Neural crest cell (in vitro differentiated cells): ENCODE data around the gene EPHA4. TPM values are rescaled to one million over a fixed set of nuclear protein-coding genes. Genes with fewer than 3 reads are reported as not detected.

Experiments
- DNase-seq: peaks from one replicate; pipeline ENCODE4 v3.0.0; 2021; ENCODE audit warnings: low read depth, mixed read lengths, low spot score
- H3K27ac Mint-ChIP-seq: one replicate; pipeline ENCODE4 v1.8.0; 2021; ENCODE audit warnings: mild to moderate bottlenecking, mixed read lengths; ENCODE audit not compliant: unreplicated experiment
- H3K27me3 Mint-ChIP-seq: 2 replicates; pipeline ENCODE4 v1.8.0; 2021; ENCODE audit warnings: low read depth, mild to moderate bottlenecking, mixed read lengths
- H3K36me3 Mint-ChIP-seq: 2 replicates; pipeline ENCODE4 v1.8.0; 2021; ENCODE audit warnings: low read depth, mild to moderate bottlenecking, mixed read lengths
- H3K4me1 Mint-ChIP-seq: 2 replicates; pipeline ENCODE4 v1.8.0; 2021; ENCODE audit warnings: mixed read lengths
- H3K4me3 Mint-ChIP-seq: one replicate; pipeline ENCODE4 v1.8.0; 2021; ENCODE audit warnings: mild to moderate bottlenecking, mixed read lengths
- H3K9me3 Mint-ChIP-seq: 2 replicates; pipeline ENCODE4 v1.8.0; 2021; ENCODE audit warnings: mixed read lengths
- total RNA-seq: library from RNA; stranded (reverse); gene quantifications from 2 replicates; pipeline ENCODE4 v1.2.1, GENCODE V29; 2021
- TF ChIP-seq, protein P1 (sequence below): fragments of 200-600 bp; sonication (generic); conservative IDR thresholded peaks from 2 replicates; pipeline ENCODE4 v1.5.0; 2021; ENCODE audit warnings: antibody characterized with exemption, mild to moderate bottlenecking

Gene EPHA4
- total RNA-seq, 1 donor from 2014 or later = 108 TPM

- TF ChIP-seq, protein P1, sequence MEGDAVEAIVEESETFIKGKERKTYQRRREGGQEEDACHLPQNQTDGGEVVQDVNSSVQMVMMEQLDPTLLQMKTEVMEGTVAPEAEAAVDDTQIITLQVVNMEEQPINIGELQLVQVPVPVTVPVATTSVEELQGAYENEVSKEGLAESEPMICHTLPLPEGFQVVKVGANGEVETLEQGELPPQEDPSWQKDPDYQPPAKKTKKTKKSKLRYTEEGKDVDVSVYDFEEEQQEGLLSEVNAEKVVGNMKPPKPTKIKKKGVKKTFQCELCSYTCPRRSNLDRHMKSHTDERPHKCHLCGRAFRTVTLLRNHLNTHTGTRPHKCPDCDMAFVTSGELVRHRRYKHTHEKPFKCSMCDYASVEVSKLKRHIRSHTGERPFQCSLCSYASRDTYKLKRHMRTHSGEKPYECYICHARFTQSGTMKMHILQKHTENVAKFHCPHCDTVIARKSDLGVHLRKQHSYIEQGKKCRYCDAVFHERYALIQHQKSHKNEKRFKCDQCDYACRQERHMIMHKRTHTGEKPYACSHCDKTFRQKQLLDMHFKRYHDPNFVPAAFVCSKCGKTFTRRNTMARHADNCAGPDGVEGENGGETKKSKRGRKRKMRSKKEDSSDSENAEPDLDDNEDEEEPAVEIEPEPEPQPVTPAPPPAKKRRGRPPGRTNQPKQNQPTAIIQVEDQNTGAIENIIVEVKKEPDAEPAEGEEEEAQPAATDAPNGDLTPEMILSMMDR = no peak
- Mint-ChIP-seq H3K36me3 (no peaks in the 10 kb centered on the region), H3K4me1 (peaks cover 69% of the 10 kb centered on the region), H3K4me3 (no peak overlapping the region), H3K27me3 (no peaks in the 10 kb centered on the region), H3K27ac (peak overlapping the region; percentile 16), H3K9me3 (no peaks in the 10 kb centered on the region)
- no peak for DNase-seq
Observed at GRCh38 chr2:221605751-221606240, 33.7 kb upstream of the EPHA4 start.

DNA sequence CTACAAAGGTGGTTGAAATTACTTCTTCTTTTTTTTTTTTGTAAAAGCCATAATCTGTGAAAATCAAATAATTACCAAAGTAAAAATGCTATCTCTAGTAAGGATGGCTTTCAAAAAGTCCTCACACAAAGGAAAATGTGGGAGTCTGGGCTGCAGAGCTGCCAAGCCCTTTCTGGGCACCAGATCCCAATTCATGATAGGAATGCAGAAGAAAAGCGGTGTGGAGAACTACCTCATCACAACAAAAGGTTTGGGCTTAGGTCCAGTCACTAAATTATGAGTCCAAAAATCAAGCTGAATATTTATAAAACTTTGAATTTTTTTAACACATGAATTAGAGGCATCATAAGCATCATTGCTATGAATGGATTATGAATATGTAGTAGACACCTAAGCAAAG, 30.8 kb upstream of the EPHA4 start:
- Mint-ChIP-seq H3K4me1 (peaks cover 70% of the 10 kb centered on the region), H3K4me3 (no peak overlapping the region), H3K9me3 (no peaks in the 10 kb centered on the region), H3K27me3 (no peaks in the 10 kb centered on the region), H3K27ac (no peak overlapping the region), H3K36me3 (no peaks in the 10 kb centered on the region)
- TF ChIP-seq, protein P1 = no peak
- no peak for DNase-seq

DNA sequence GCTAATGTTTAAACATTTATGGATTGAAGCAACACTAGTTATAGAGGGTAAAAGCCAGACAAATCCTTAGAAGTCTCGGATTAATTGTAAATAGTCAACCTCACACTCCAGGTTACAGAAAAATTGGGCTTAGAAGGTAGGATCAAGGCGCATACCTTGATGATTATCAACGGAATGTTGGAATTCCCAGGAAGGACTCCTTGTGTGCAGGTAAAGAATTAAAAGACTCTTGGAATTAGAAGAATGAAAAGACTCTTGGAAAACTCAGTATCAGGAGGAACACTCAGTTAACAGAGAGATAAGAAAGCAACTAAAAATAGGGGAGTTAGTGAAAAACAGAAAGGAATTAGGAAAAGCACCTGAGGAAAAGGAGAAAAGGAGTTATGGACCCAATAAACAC, 29.3 kb upstream of the EPHA4 start:
- Mint-ChIP-seq H3K27ac (no peak overlapping the region), H3K9me3 (no peaks in the 10 kb centered on the region), H3K4me3 (no peak overlapping the region), H3K36me3 (no peaks in the 10 kb centered on the region), H3K27me3 (no peaks in the 10 kb centered on the region), H3K4me1 (peaks cover 58% of the 10 kb centered on the region)
- DNase-seq = no peak
- TF ChIP-seq, protein P1 = no peak

- H3K4me1 Mint-ChIP-seq = peaks cover 48% of the 10 kb centered on the region
- TF ChIP-seq, protein P1 = no peak
- H3K27me3 Mint-ChIP-seq = no peaks in the 10 kb centered on the region
- peak overlapping the region; percentile 67 for H3K4me3 Mint-ChIP-seq
- H3K36me3 Mint-ChIP-seq = no peaks in the 10 kb centered on the region
- H3K27ac Mint-ChIP-seq = peak overlapping the region; percentile 73
- DNase-seq = no peak
- H3K9me3 Mint-ChIP-seq = no peaks in the 10 kb centered on the region
Observed at GRCh38 chr2:221600388-221600787, 28.3 kb upstream of the EPHA4 start.

DNA sequence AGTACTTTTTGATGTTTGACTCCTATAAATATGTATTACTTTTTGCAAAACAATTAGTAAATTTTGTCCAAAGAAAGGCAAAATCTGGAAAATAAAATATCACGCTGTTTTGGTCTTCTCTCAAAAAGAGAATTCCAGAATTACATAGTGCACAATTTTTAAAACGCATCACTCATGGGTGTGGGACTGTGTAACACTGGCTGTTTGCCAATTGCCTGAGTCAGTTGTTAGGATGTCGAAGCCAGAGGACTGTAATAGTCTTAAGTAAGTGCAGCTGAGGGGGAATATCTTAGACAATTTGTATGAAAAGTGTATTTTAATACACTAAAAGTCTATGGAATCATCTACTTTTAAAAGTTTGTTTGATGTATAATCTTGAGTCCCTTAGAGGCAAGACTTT, 24.1 kb upstream of the EPHA4 start:
- TF ChIP-seq, protein P1 = no peak
- Mint-ChIP-seq H3K9me3 (no peaks in the 10 kb centered on the region), H3K27ac (no peak overlapping the region), H3K4me1 (peaks cover 23% of the 10 kb centered on the region), H3K4me3 (no peak overlapping the region), H3K27me3 (no peaks in the 10 kb centered on the region), H3K36me3 (no peaks in the 10 kb centered on the region)
- DNase-seq = no peak
